ENCODE results near the gene ANXA3. TPM values are rescaled to one million over a fixed set of nuclear protein-coding genes. Genes with fewer than 3 reads are reported as not detected.

The ANXA3 gene
- total RNA-seq, 4 donors from 2014 or later = 13.5 to 34.3 (median 21.2) TPM

DNA sequence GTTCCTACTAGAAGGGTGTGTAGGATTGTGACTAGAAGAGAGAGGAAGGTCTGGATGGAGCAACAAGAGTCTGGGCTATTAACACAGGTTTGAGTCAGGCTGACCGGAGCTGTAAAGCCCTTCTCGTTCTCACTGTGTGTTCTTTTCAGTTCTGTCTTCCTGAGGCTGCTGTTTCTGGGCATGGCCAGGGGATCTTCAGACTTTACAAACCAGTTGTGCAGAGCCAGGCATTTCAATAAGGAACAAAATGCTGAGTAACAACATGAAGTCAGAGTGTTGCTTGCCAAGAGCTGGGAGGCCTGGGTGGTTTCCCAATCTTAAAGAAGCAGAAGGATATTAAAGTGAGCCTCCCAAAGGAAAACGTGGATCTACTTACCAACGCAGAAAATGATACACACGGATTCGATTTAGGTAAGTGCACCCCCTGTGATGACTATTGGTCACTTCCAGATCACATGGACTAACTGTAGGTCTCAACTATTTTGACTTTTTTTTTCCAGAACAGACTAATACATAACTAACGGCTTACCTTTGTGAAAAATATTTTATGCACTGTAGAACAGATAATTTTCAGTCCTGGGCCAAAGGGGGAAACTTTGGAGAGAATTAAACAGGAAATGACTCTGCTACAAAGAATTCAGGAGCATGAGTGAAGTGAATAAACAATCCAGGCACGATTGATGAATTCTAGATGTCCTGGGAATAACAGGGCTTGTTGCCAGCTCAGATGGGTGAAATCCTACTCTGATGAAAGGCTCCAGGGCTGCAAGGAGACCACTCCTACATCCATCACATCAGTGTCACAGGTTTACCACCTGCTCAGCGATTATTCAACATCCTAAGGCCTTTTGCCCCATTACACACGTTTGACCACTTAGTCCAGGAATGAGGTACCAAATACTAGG is 94.5 kb downstream of the ANXA3 start:
- intact Hi-C loops (cut with DNase I; ENCODE audit: low total_unique reads) = no loop called here
- no peak overlapping the region for H3K4me3 ChIP-seq (ENCODE audit: low read depth, poor library complexity, severe bottlenecking)
- TF ChIP-seq CTCF (IDR thresholded peaks at IDR 0.05) (no peak), POLR2A (IDR thresholded peaks at IDR 0.05) (no peak)
- DNase-seq (ENCODE audit: low spot score in 2 of 2) = peak; percentile 92 to 95
- WGBS, 2 donors = 16 to 23% methylated on average over 10 of the region's 10 CpGs

DNA sequence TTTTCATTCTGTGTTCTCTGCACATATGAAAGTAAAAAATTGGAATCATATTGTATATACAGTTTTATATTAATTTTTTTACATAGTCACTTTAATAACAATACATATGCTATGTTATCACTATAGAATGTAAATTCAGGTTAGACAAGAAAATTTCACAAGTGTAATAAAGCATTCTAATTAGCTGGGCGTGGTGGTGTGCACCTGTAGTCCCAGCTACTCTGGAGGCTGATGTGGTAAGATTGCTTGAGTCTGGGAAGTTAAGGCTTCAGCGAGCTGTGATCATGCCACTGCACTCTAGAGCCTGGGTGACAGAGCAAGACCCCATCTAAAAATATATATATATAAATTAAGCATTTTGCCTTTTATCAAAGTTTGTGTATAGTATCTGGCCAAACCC is 95.7 kb downstream of the ANXA3 start:
- no peak overlapping the region for H3K4me3 ChIP-seq (ENCODE audit: low read depth, poor library complexity, severe bottlenecking)
- TF ChIP-seq POLR2A (IDR thresholded peaks at IDR 0.05) (no peak), CTCF (IDR thresholded peaks at IDR 0.05) (no peak)
- intact Hi-C loops (cut with DNase I; ENCODE audit: low total_unique reads) = no loop called here
- no peak for DNase-seq (ENCODE audit: low spot score in 2 of 2)
- 63 to 75% methylated on average over 2 of the region's 2 CpGs for WGBS, 2 donors

DNA sequence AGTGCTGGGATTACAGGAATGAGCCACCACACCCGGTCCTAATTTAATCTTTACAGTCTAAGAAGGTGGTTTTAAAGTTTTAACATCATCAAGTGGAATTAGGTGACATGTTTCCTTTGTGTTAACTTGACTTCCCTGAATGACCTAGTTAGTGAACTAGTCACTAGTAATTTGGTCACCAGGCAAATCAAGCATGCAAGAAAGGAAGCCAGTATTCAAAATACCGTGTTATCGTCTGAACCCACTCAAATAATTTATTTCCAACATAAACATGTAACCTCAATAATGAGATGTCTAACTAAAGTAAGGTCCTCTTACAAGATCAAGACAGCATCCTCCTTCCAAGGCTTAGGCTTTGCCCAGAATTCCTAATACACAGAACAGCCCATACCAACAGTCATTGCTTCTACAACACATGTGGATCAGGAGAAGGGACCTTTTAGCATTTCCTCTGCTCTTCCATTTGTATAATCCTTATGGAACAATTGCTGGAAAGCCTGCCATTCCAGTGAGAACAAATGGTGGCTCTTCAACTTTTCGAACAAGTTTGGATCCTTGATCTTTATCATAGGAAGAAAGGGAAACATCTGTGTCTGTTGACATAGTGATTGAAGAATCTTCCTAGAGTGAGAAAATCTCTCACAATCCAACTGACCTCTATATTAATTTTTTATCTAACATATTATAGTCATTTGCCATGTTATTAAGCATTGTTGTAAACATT is 97.2 kb downstream of the ANXA3 start:
- TF ChIP-seq POLR2A (IDR thresholded peaks at IDR 0.05) (no peak), CTCF (IDR thresholded peaks at IDR 0.05) (no peak)
- H3K4me3 ChIP-seq (ENCODE audit: low read depth, poor library complexity, severe bottlenecking) = no peak overlapping the region
- no peak for DNase-seq (ENCODE audit: low spot score in 2 of 2)
- intact Hi-C loops (cut with DNase I; ENCODE audit: low total_unique reads) = no loop called here
- WGBS, 2 donors = 73 to 75% methylated on average over 4 of the region's 4 CpGs

- intact Hi-C loops (cut with DNase I; ENCODE audit: low total_unique reads) = no loop called here
- WGBS, 2 donors = 46 to 50% methylated on average over 3 of the region's 3 CpGs
- TF ChIP-seq CTCF (IDR thresholded peaks at IDR 0.05) = no peak
- TF ChIP-seq POLR2A (IDR thresholded peaks at IDR 0.05) = no peak
- H3K4me3 ChIP-seq (ENCODE audit: low read depth, poor library complexity, severe bottlenecking) = no peak overlapping the region
- DNase-seq (ENCODE audit: low spot score in 2 of 2) = peak in 1 of 2 donors; percentile 27
Observed at GRCh38 chr4:78650106-78651024, 98.8 kb downstream of the ANXA3 start.

- WGBS, 2 donors = 84 to 92% methylated on average over 4 of the region's 4 CpGs
- intact Hi-C loops (cut with DNase I; ENCODE audit: low total_unique reads) = no loop called here
- DNase-seq (ENCODE audit: low spot score in 2 of 2) = no peak
- no peak for TF ChIP-seq CTCF (IDR thresholded peaks at IDR 0.05)
- H3K4me3 ChIP-seq (ENCODE audit: low read depth, poor library complexity, severe bottlenecking) = no peak overlapping the region
Observed at GRCh38 chr4:78651250-78651860, 99.8 kb downstream of the ANXA3 start.
